Activated CD8-positive, alpha-beta memory T cell treated with anti-CD3 and anti-CD28 coated beads for 36 hours (primary cell): ENCODE data around the gene CLEC3B. TPM values are rescaled to one million over a fixed set of nuclear protein-coding genes. Genes with fewer than 3 reads are reported as not detected.

Source experiments
- CTCF ChIA-PET: fragments of 350-600 bp; sonication (Branson Sonifier 250); formaldehyde crosslinking; loops from one replicate; lab custom pipeline; 2021; ENCODE audit warnings: antibody characterized with exemption; lab: Charles Lee
- POLR2A ChIA-PET: fragments of 350-600 bp; sonication (Branson Sonifier 250); formaldehyde crosslinking; loops from one replicate; lab custom pipeline; 2021; ENCODE audit warnings: antibody characterized with exemption; lab: Charles Lee
- total RNA-seq, 2 experiments: library from RNA; stranded (reverse); gene quantifications; one replicate each; pipeline ENCODE4 v1.2.3, GENCODE V29; 2021

Gene CLEC3B
- total RNA-seq, 2 experiments from 2014 or later, result 0.27 TPM; not detected in 1

DNA sequence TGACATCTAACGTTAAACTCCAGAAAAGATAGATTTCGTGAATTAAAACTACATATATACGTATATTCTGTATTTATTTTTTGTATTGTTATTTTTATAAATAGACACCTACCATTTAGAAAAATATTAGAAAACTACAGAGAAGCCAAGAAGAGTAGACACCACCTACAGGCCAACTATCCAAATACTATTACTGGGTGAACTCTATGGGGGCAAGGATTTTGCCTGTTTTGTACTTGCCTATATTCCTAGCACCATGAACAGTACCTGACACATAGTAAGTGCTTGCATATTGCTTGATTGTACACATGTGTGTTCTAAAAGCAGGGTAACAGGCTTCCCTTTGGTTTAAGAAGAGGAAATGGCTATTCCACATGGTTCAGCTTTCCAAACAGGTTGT is 24.4 kb upstream of the CLEC3B start:
- CTCF ChIA-PET, result interaction anchor here (0.9 kb wide), 1 partner anchor 11 kb away, joined by 3 read pairs; no protein-coding TSS in a partner anchor
- POLR2A ChIA-PET, result no interaction called here

DNA sequence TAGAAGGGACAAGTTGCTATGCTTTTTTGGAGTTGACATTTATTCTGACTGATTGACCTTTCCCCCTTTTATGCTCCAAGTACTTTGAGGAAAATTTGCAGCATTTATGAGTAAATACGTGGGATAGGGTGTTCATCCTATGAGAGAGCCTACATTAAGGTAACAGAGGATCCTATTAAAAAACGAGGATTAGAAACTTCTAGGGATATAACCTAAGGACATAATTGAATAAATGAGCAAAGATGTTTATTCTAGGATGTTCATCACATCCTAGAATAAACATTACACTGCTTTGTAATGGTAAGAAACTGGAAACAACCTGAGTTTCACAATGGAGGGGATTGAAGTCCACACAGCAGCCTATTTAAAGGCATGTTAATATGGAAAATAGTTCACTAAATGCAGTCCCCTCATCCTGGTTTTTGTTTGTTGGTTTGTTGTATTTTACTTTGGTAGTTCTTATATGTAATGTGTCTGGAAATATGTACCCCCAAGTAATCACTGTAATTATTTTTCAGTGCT is 23.9 kb upstream of the CLEC3B start:
- POLR2A ChIA-PET, result no interaction called here
- CTCF ChIA-PET, result interaction anchor here (0.6 kb wide), 1 partner anchor 210 kb away, joined by 3 read pairs; no protein-coding TSS in a partner anchor

DNA sequence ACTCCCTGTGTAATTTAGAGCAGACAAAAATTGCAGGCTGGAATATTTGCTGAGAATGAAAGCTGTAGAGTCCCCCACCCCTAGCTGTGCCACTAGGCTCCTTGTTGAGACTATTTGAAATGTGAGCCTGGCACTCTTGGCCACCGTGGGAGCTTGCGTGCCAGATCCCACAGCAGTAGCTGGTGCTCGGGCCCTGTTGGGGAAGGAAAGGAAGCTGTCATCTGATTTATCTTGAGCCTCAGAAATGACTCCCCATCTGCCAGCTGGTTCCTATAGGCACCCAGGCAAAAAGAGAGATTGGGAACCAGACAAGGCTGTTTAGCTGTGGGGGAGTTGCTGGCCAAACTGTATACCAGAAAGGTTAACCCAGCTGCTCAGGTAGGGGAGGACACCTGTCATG is 23.4 kb upstream of the CLEC3B start:
- CTCF ChIA-PET, result interaction anchor here (0.6 kb wide), 1 partner anchor 211 kb away, joined by 3 read pairs; no protein-coding TSS in a partner anchor
- POLR2A ChIA-PET, result no interaction called here

DNA sequence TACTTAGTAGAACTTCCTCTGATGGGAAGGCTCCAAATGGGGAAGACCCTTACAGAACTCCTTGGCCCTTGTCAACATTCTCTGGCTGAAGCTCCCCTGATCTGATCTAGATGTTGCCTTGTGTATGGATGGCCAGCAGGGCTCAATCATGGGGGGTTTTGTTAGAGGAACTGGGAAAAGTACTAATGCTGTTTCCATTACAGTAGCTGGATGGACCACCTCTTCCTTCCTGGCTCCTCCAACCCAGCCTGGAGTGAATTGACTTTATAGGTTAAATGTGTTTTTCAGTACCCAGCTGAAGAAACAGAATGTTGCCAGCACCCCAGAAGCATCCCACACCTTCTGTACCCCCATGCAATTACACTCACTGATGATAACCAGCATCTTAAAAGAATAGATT is 22.7 kb upstream of the CLEC3B start:
- POLR2A ChIA-PET, result no interaction called here
- CTCF ChIA-PET, result no interaction called here

DNA sequence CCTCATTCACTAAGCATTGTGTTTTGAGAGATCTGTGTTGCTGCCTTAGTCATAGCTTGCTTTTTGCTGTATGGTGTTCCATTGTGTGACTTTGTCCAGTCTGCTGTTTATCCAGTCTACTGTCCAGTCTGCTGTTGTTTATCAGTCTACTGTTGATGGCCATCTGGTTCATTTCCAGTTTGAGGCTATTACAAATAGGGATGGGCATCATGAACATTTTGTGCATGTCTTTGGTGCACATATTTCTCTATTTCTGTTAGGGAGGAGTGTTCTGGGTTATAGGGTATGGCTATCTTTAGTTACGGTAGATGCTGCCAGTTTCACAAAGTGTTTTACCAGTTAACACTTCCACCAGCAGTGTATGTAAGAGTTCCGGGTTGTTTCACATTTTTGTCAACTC is 22.2 kb upstream of the CLEC3B start:
- CTCF ChIA-PET, result no interaction called here

DNA sequence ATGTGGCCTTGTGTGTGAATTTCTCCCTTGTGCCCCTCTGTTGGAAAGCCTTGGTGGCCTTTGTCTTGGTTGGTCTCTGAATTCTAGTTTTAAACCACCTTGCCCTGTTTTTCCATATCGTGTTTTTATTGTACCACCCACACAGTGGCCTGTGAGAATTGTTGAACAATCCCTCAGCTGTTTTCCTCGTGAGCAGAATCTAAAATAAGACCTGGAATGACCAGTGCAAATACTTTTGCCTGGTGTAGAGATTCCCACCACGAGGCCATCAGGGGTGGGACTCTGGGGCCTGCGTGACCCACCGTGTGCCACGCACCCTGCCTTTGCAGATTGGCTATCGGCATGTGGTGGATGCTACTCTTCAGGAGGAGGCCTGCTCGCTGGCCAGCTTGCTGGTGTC is 19.0 kb upstream of the CLEC3B start:
- ChIA-PET CTCF (no interaction called here), POLR2A (no interaction called here)

More for the DNA sequence above, 22.2 kb upstream of the CLEC3B start:
- POLR2A ChIA-PET, result no interaction called here

DNA sequence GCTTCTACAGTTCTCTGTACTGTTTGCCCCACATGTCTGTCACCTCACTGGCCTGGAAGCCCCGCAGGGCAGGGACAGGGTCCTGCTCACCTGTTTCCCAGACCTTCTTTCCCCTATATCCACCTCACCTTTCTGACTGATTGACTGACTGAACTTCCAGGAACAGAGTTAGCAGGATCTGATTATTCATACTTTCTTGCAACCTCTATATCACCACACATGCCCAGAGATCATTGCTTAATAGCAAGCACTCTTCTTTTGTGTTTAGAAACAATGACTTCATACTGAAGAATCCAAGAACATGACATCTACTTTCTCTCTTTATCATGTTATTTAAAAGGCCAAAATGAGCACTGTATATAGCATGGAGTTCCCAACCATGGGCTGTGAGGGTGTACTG is 18.0 kb upstream of the CLEC3B start:
- ChIA-PET CTCF (no interaction called here), POLR2A (no interaction called here)

DNA sequence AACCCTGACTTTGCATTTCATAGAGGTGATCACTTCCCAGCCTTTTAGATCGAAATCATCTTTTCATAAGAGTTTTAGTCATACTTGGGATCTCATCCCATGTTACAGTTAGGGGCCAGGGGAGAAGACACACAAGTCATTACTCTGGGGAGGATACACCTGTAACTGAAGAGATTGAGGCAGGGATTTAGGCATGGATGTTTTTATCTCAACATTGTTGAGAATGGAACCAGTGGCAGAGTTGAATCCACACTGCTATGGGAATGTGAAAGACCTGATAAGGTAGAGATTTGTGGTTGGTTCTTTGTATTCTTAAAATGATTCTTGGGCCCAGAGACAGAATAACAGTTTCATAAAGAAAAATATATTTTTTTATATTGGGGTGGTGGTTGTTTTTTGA is 16.2 kb upstream of the CLEC3B start:
- ChIA-PET POLR2A (no interaction called here), CTCF (no interaction called here)

DNA sequence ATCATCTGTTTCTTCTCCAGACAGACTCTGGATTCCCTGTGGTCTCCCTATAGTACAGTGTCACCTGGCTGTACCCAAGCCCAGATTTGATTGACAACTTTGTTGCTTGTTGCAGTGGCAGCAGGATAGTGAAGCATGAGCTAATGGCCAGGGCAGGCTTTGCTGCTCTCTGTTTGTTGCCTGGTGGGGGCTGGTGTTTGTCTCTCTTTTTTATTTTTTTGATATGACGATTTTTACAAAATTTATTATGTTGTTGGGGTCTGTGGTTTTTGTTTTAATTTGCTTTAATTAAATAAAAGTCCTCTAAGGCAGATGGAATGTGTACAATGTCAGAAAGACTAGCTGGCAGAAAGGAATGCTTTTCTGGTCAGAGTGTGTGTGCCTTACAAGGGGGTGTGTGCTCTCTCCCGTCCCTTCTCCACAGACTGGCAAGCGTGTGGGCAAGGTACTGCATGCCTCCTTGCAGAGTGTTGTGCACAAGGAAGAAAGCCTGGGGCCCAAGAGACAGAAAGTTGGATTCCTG is 15.2 kb upstream of the CLEC3B start:
- CTCF ChIA-PET, result no interaction called here
- POLR2A ChIA-PET, result no interaction called here

DNA sequence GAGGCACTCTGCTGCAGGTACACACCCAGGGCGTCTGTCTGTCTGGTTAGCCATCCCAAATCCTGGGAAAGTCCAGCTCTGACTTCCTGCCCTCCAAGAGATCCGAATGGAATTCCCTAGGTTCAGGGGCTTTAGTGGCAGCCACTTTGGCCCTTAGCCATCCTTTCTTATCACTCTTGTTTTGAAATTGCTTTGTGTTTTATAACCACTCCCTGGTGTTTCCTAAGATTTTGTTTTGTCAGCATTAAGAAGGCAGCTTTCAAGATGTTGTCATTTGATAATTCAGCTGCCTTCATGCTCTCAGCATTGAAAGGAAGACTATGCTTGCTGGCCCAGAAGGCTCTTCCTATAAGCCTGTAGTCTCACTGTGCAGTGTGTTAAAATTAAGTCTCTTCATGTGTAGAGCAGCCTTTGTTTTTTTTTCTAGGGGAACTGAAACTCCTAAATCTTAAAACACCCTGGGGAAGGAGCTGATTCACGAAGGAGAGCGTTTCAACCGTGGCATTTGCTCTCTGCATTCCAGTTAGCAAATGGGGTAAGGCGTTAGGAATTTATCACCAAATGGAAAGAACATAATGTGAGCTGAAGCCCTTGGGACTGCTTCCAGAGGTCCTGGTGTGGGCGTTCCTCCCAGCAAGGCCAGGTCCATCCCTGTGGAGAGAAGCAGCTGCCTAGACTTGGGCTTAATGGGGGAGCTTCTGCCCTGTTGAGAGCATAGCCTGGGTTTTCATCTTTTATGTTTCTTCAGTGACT is 14.2 kb upstream of the CLEC3B start:
- CTCF ChIA-PET, result no interaction called here
- POLR2A ChIA-PET, result interaction anchor here (0.5 kb wide), 1 partner anchor 648 kb away, joined by 5 read pairs; no protein-coding TSS in a partner anchor

DNA sequence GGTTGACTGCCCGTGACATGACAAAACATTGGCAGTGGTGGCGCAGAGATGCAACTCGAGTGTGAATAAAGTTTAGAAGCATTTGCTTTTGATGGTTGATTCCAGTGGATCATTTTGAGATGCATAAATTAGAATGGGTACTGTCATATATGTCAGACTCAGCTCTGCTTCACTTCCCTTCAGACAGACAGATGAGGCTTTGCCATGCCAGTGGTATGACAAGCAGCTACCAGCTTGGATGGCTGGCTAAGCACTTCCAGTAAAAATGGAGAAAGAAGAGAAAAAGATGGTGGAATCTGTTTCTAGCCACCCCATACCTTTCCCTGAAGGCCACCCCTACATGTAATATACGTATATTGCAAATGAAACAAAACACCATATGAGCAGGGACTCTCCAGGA is 13.5 kb upstream of the CLEC3B start:
- ChIA-PET POLR2A (interaction anchor here (0.5 kb wide), 1 partner anchor 647 kb away, joined by 5 read pairs; no protein-coding TSS in a partner anchor), CTCF (no interaction called here)

DNA sequence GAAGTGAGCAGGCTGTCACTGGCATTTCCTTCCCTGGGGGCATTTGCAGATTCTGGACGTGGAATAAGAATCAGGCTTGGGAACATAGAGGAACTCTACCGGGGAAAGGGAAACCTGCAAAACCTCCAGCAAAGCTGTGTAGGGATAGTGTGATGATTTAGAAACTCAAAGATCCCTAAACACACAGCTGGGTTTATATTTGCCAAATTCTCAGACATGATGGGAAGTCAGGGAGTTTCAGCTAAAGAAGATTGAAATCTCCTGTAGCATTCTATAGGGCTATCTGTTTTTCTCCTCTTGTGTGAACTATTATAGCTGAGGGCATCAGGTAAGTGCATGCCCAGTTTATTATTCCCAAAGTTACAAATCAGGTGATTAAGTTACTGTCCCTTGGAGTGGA is 9.2 kb upstream of the CLEC3B start:
- POLR2A ChIA-PET, result no interaction called here
- CTCF ChIA-PET, result no interaction called here

DNA sequence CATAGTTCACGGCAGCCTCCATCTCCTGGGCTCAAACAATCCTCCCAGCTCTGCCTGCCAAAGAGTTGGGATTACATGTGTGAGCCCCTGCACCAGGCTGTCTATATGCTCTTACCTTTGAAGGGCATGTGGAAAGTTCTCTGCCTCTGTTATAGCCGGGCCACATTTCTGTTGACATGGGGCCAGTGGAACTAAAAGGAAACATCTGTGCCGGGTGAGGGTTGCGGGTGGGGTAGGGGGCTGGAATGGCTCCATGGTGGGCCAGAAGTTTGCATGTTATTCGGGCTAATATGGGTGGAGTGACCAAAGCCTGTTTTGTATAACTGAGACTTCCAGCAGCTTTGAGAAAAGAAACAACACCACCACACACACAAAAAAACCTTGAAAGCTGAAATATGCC is 8.3 kb upstream of the CLEC3B start:
- ChIA-PET POLR2A (no interaction called here), CTCF (no interaction called here)

DNA sequence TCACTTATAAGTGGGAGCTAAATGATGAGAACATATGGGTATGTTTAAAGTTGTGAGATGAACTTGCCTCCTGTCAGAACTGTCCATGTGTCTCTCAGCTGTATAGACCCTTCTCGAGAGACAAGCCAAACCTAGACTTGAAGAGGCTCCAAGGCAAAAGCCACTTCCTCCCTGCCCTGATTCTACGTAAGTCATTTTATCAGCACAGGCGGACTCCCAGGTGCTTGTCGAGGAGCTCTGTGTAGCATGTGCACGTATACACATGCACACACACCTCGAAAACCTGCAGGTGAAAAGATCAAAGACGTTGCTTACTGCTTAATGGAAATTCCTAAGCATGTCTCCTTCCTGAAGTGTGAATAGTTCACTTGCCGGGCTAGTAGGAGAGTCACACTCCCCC is 5.6 kb upstream of the CLEC3B start:
- POLR2A ChIA-PET, result no interaction called here
- CTCF ChIA-PET, result no interaction called here

DNA sequence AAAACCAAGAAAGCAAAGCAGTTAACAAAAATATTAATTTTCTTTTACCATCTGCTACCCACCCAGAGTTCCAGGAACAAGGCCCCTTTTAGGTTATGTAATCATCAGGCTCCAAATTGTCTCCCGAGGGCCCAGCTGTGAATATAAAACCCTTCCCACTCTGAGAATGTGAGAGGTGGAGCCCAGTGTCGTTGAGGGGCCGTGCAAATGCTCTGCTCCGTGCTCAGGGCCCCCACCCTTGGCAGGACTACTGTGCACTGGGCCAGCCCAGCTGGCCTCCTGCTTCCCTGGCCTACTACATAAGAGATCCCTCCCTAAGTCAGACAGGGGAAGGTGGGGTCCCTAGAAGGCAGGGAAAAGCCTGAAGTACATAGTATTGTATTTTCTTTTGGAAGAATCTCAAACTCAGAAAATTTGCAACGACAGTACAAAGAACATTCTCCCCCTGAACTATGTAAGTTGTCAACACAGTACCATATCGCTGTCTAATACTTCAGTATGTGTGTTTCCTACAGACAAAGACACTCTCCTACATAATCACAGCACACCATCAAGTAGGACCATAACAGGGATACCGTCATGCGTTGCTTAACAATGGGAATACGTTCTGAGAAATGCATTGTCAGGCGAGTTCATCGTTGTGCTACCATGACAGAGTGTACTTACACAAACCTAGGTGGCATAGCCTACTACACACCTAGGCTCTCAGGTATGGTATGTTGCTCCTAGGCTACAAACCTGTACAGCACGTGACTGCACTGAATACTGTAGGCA is 4.4 kb upstream of the CLEC3B start:
- POLR2A ChIA-PET, result no interaction called here
- CTCF ChIA-PET, result no interaction called here

DNA sequence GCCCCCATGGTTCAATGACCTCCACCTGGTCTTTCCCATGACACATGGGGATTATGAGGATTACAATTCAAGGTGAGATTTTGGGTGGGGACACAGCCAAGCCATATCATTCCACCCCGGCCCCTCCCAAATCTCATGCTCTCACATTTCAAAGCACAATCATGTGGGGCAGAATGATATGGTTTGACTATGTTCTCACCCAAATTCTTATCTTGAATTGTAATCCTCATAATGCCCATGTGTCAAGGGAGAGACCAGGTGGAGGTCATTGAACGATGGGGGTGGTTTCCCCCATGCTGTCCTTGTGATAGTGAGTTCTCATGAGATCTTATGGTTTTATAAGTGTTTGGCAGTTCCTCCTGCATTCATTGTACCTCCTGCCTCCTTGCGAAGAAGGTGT is 2.4 kb upstream of the CLEC3B start:
- ChIA-PET POLR2A (no interaction called here), CTCF (no interaction called here)

DNA sequence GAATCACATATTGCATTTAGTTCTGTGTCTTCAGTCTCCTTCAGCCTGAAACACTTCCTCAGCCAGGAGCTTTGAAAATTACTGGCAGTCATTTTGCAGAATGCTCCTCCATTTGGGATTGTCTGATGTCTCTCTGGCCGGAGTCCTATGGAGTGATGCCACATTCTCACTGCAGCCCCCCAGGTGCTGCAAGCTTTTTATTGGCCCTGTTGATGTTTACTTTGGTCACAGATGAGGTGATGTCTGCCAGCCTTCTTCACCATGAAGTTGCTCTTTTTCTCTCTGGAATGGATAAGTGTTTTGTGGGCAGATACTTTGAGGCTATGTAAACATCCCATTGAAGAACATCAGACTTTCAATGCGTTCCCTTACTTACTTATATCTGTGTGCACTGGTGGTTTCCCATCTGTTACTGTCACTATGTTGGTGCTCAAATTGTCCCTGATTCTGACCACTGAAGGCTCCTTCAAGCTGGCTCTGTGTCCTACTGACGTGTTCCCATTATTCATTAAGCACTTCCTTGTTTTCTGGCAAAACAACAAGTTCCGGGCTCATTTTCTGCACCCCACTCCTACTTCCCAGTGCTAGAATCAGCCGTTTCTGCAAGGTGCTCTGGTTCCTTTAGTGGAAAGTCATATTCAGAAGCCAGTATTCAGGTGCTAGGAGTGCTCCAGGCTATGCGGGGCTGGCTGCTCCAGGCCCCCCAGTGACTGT is 1.4 kb upstream of the CLEC3B start:
- CTCF ChIA-PET, result no interaction called here
- POLR2A ChIA-PET, result no interaction called here

DNA sequence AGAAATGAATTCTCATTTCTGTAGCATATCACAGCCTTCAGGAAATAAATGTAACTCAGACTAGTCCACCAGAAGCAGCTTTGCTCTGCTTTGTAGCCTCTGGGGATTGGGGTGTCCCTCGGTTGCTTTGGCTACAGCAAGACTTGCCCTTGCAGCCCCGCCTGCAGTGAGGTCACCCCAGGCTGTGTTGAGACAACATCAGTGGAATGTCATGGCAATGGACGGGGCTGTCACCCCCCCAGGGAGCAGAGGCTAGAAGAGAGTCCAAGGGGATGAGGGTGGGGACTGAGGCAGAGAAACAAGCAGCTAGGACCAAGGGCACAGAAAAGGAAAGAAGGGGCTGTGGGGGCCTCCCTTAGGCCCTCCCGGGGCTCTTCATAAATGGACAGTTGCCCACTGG is 854 bp downstream of the CLEC3B start:
- ChIA-PET POLR2A (no interaction called here), CTCF (no interaction called here)

DNA sequence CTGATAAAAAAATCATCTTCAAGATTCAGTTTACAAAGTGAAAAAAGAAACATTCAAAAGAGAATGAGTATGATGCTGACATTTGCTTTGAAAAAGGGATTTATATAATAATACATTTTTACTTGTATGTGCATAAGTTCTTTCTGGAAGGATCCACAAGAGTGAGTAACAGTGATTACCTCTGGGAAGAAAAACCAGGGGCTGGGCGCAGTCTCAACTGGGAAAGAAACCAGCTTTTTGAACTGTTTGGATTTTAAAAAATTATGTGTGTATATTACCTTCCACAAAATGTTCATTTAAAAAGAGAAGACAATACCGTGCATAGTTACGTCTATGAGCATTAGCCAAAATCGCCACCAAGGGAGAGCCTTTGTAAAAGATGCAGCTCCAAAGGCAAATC is 1.3 kb downstream of the CLEC3B start:
- ChIA-PET POLR2A (no interaction called here), CTCF (no interaction called here)

DNA sequence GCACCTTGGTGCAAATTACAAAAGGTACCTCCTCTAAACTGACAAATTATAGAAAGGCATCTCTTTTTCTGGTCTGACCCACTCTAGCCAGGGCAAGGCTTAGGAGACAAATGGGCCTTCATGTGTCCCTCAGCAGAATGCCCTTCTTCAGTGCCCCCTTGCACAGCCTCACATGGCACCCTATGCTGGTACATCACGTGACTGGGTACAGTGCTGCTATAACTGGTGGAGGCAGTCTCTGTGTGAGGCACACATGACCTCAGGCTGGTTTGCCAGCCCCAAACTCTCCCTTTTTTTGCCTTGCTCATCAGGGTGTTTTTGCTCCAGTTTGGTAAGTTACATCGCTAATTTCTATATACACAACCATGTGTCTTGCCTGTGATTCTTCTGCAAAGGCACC is 3.1 kb downstream of the CLEC3B start:
- CTCF ChIA-PET, result no interaction called here

More for the DNA sequence above, 3.1 kb downstream of the CLEC3B start:
- POLR2A ChIA-PET, result no interaction called here
